Cardiac muscle cell (in vitro differentiated cells and primary cell): Measurements from ENCODE around the gene PEPD. TPM values are rescaled to one million over a fixed set of nuclear protein-coding genes. Genes with fewer than 3 reads are reported as not detected.
A peak's percentile ranks its signal among the peaks of the same experiment; 100 is the strongest.
"Not testable (repeated sequence)": the region's sequence is repeated elsewhere in the genome, so short reads cannot be mapped to it uniquely, and the experiment has no call there.

Experiments used
- DNase-seq, 2 donors: peaks; one replicate each; pipeline versions ENCODE4 v3.0.0 to v3.0.0-alpha.2; 2010 to 2017; ENCODE audit warnings: low read depth in 1 of 2, low spot score in 1 of 2
- H3K27ac ChIP-seq: fragments of 200-600 bp; sonication (generic); 2 replicates; pipeline ENCODE4 v1.5.1; 2016
- H3K27me3 ChIP-seq: fragments of 200-600 bp; sonication (generic); 2 replicates; pipeline ENCODE4 v1.6.0; 2016; ENCODE audit warnings: control low read depth
- H3K36me3 ChIP-seq: fragments of 200-600 bp; sonication (generic); 2 replicates; pipeline ENCODE4 v1.5.1; 2016; ENCODE audit warnings: control low read depth
- H3K4me1 ChIP-seq: fragments of 200-600 bp; sonication (generic); 2 replicates; pipeline ENCODE4 v1.8.1; 2017; ENCODE audit warnings: low read depth, mild to moderate bottlenecking, mixed run types
- H3K4me3 ChIP-seq: fragments of 200-600 bp; sonication (generic); 2 replicates; pipeline ENCODE4 v1.5.1; 2016; ENCODE audit warnings: mild to moderate bottlenecking
- H3K9me3 ChIP-seq: fragments of 200-600 bp; sonication (generic); 2 replicates; pipeline ENCODE4 v1.5.1; 2017; ENCODE audit warnings: low read depth, mild to moderate bottlenecking, control low read depth
- polyA plus RNA-seq: library from polyadenylated mRNA; unstranded; fragments of >200 nt; fragmentation: Nextera tagmentation; extraction: Ambion mirVana; gene quantifications from 2 replicates; pipeline ENCODE4 v1.2.1, GENCODE V29; 2016
- total RNA-seq: library from RNA; depleted of rRNA; stranded (reverse); fragments of >200 nt; gene quantifications from 2 replicates; pipeline ENCODE4 v1.2.3, GENCODE V29; 2016
- TF ChIP-seq, protein P1 (sequence below): IDR thresholded peaks from 2 replicates; pipeline ENCODE4 v1.5.1; 2012; ENCODE audit warnings: low read depth, mild to moderate bottlenecking, low read length

Gene PEPD
- total and polyA plus RNA-seq, 2 experiments from 2014 or later: 40.3 to 80.6 TPM

DNA sequence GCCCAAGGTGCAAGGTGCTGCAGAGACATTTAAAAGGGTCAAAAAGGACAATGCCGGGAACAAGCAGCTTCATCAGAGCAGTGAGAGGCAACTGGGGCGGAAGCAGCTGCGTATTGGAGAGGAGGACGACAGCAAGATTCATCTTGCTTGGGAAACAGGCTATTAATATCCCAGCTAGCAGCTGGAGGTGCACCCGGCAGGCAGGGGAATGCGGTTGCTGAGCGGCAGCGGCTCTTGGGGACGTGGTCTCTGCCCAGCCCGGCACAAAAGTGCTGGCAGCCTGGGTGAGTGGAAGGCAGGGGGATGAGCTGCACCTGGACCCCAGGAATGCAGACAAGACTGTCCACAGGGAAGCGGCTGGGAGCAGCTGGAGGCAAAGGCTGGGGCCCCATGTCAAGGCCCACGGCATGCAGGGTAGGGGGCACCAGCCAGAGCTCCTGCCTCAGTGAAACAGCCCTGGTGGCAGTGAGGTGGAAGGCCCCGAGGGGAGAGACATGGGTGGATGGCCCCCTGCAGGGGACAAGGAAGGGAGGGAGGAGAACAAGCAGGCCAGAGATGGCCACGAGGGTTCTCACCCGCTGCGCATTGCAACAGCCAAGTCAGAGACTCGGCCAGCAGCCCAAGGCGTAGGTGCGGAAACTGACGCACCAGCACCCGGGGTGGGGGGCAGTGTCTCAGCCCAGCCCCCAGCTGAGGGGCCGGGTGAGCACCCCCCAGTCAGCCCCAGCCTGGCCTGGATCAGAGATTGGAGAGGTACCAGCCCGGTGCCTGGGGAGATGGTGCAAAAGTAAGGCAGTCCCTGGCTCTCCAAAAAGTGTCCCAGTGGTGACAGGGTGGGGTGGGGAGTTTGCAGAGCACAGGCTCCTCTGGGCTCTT lies 34.4 kb downstream of the PEPD start:
- Histone ChIP-seq H3K4me3 (no peak overlapping the region), H3K27ac (peak overlapping the region; percentile 74), H3K36me3 (no peaks in the 10 kb centered on the region), H3K27me3 (no peaks in the 10 kb centered on the region), H3K9me3 (no peaks in the 10 kb centered on the region), H3K4me1 (peaks cover 10% of the 10 kb centered on the region)
- TF ChIP-seq, protein P1, sequence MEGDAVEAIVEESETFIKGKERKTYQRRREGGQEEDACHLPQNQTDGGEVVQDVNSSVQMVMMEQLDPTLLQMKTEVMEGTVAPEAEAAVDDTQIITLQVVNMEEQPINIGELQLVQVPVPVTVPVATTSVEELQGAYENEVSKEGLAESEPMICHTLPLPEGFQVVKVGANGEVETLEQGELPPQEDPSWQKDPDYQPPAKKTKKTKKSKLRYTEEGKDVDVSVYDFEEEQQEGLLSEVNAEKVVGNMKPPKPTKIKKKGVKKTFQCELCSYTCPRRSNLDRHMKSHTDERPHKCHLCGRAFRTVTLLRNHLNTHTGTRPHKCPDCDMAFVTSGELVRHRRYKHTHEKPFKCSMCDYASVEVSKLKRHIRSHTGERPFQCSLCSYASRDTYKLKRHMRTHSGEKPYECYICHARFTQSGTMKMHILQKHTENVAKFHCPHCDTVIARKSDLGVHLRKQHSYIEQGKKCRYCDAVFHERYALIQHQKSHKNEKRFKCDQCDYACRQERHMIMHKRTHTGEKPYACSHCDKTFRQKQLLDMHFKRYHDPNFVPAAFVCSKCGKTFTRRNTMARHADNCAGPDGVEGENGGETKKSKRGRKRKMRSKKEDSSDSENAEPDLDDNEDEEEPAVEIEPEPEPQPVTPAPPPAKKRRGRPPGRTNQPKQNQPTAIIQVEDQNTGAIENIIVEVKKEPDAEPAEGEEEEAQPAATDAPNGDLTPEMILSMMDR: no peak
- DNase-seq: peak in 1 of 2 donors; percentile 62

DNA sequence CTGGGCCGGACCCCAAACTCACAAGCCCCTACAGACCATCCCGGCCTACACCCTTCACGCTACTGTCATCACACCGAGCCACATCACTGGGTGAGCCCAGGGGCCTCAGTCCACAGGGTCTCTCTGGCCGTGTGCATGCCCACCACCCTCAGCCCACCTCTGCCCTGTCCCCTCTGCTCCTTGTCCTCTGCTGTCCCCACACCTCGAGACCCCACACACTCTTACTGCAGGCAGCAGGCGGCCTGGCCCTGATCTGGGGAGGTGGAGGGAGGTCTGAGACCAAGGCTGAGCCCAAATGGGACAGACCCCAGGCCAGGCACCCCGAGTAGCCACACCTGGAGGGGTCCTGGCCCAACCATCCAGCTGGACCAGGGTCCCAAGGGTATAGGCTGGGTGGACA lies 35.2 kb downstream of the PEPD start:
- Histone ChIP-seq H3K27me3 (no peaks in the 10 kb centered on the region), H3K4me1 (peaks cover 10% of the 10 kb centered on the region), H3K9me3 (no peaks in the 10 kb centered on the region), H3K27ac (peak overlapping the region; percentile 74), H3K4me3 (no peak overlapping the region), H3K36me3 (no peaks in the 10 kb centered on the region)
- TF ChIP-seq, protein P1: no peak
- DNase-seq: no peak

DNA sequence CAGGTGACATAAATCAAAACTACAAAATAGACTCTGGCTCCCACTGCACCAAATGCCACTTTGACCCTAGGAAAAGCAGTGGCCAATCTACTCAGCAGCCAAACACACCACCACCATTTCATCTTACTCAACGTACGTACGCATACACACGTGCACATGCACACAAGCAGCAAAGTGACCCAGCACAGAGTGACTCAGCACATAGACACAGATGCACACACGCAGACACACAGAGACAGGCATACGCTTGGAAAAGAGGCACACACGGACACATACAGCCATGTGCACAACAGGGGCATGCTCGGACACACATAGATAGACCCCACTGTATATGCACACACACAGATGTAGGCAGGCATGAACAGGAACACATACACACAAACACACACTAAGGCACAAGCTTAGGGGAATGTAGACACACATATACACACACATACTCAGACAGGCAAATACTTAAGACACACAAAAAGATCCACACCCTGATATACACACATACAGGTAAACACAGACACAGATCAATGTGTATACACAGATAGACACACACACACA lies 37.3 kb downstream of the PEPD start:
- H3K27ac ChIP-seq: no peak overlapping the region
- no peaks in the 10 kb centered on the region for H3K27me3 ChIP-seq
- no peaks in the 10 kb centered on the region for H3K36me3 ChIP-seq
- no peak for DNase-seq
- TF ChIP-seq, protein P1: no peak
- no peaks in the 10 kb centered on the region for H3K9me3 ChIP-seq
- H3K4me1 ChIP-seq: peaks cover 10% of the 10 kb centered on the region
- H3K4me3 ChIP-seq: no peak overlapping the region

DNA sequence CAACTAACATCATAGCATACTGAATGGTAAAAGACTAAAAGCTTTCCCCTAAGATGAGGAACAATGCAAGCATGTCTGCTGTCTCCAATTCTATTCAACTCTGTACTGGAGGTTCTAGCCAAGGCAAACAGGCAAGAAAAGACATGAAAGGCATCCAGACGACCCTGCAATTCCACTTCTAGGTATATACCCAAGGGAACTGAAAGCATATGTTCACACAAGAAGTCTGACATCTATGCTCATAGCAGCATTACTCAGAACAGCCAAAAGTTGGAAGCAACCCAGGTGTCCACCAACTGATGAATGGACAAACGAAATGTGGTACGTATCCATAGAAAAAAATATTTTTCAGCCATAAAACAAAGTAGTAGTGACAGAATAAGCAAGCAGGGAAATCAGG lies 39.1 kb downstream of the PEPD start:
- no peak for DNase-seq
- TF ChIP-seq, protein P1: no peak
- H3K4me1 ChIP-seq: peaks cover 10% of the 10 kb centered on the region
- H3K27ac ChIP-seq: no peak overlapping the region
- no peak overlapping the region for H3K4me3 ChIP-seq
- no peaks in the 10 kb centered on the region for H3K27me3 ChIP-seq
- no peaks in the 10 kb centered on the region for H3K9me3 ChIP-seq
- no peaks in the 10 kb centered on the region for H3K36me3 ChIP-seq

DNA sequence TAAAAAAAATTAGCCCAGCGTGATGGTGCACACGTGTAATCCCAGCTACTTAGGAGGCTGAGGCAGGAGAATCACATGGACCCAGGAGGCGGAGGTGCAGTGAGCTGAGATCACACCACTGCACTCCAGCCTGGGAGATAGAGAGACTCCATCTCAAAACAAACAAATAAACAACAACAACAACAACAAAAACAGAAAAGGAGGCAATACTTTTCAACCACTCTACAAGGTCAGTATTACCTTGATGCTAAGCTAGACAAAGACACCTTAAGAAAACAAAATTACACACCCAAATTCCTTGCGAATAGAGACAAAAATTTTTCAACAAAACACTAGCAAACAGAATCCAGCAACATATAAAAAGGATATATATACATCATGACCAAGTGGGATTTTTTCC lies 39.7 kb downstream of the PEPD start:
- Histone ChIP-seq H3K4me3 (no peak overlapping the region), H3K27ac (no peak overlapping the region), H3K4me1 (peaks cover 5% of the 10 kb centered on the region), H3K9me3 (no peaks in the 10 kb centered on the region), H3K36me3 (no peaks in the 10 kb centered on the region), H3K27me3 (no peaks in the 10 kb centered on the region)
- TF ChIP-seq, protein P1: no peak
- DNase-seq: no peak

DNA sequence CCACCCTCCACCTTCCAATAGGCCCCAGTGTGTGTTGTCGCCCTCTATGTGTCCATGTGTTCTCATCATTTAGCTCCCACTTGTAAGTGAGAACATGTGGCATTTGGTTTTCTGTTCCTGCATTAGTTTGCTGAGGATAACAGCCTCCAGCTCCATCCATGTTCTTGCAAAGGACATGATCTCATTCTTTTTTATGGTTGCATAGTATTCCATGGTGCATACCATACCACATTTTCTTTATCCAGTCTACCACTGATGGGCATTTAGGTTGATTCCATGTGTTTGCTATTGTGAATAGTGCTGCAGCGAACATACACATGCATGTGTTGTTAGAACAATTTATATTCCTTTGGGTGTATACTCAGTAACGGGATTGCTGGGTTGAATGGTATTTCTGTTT lies 42.0 kb downstream of the PEPD start:
- H3K36me3 ChIP-seq, H3K4me1 ChIP-seq, DNase-seq, H3K27ac ChIP-seq, H3K4me3 ChIP-seq, H3K9me3 ChIP-seq, H3K27me3 ChIP-seq: not testable (repeated sequence)
